Glomerular visceral epithelial cell (primary cell): ENCODE results near the gene SIX3.

Experiments used
- DNase-seq: peaks from one replicate; pipeline ENCODE4 v3.0.0-alpha.2; 2016; ENCODE audit errors: extremely low spot score

The SIX3 gene

DNA sequence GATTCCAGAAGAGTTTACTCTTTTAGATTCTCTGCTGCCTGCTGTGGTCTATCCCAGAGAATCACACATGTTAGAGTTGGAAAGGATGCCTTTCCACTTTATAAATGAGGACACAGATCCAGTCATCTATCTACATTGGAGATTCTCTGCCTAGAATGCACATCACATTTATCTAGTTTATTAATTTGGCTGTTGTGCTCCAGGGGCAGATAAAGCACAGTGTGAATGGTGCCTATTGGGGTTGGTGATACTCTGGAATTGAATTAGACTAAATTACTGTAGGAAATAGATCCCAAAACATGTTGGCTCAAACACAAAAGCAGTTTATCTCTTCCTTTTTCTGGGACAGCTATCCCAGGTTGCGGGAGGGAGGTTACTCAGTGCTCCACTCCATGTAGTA lies 52.9 kb downstream of the SIX3 start:
- DNase-seq, result no peak
